BLaER1 treated with 17β-estradiol and CSF1 and Interleukin-3, amounts not matched to agents 10 nM and 100 nM (cell line): ENCODE data around the gene NRCAM.

Experiments
- H3K27ac ChIP-seq, 11 experiments: shearing (Covaris generic); formaldehyde crosslinking; 2 replicates each; pipeline ENCODE4 v1.8.1; 2022
- H3K27me3 ChIP-seq, 11 experiments: shearing (Covaris generic); formaldehyde crosslinking; 2 replicates each; pipeline ENCODE4 v1.8.1; 2022
- H3K36me3 ChIP-seq, 11 experiments: shearing (Covaris generic); formaldehyde crosslinking; 2 replicates each; pipeline ENCODE4 v1.8.1; 2022
- H3K4me1 ChIP-seq, 10 experiments: shearing (Covaris generic); formaldehyde crosslinking; 2 replicates each; pipeline ENCODE4 v1.8.1; 2022
- H3K4me2 ChIP-seq, 11 experiments: shearing (Covaris generic); formaldehyde crosslinking; 2 replicates each; pipeline ENCODE4 v1.8.1; 2022
- H3K4me3 ChIP-seq, 10 experiments: shearing (Covaris generic); formaldehyde crosslinking; 2 replicates each; pipeline ENCODE4 v1.8.1; 2022
- H3K9ac ChIP-seq, 11 experiments: shearing (Covaris generic); formaldehyde crosslinking; 2 replicates each; pipeline ENCODE4 v1.8.1; 2022
- H3K9me3 ChIP-seq, 11 experiments: shearing (Covaris generic); formaldehyde crosslinking; replicated peaks in 1 of 11; 2 replicates each; pipeline ENCODE4 v1.8.1; 2022
- H4K20me1 ChIP-seq, 11 experiments: shearing (Covaris generic); formaldehyde crosslinking; 2 replicates each; pipeline ENCODE4 v1.8.1; 2022
- Cebpa-rat ChIP-seq, 11 experiments: shearing (Covaris generic); IDR thresholded peaks; 2 replicates each; pipeline ENCODE4 v1.8.1; 2022

NRCAM gene

GRCh38 chr7:108205311-108205710, 250.9 kb downstream of the NRCAM start:
- Histone ChIP-seq H4K20me1 (no peaks in the 10 kb centered on the region), H3K4me3 (no peak overlapping the region), H3K9me3 (peaks cover 0 to 1% (median 0%) of the 10 kb centered on the region in 11 experiments; a peak in 1 of 22 replicates), H3K36me3 (no peaks in the 10 kb centered on the region), H3K27me3 (no peaks in the 10 kb centered on the region), H3K27ac (no peak overlapping the region), H3K4me2 (peak overlapping the region; percentile 13 to 57 (median 44); a peak in 20 of 22 replicates), H3K4me1 (peaks cover 20 to 39% (median 26%) of the 10 kb centered on the region in 10 experiments), H3K9ac (no peak overlapping the region)
- TF ChIP-seq Cebpa-rat (IDR thresholded peaks at IDR 0.05): no peak

DNA sequence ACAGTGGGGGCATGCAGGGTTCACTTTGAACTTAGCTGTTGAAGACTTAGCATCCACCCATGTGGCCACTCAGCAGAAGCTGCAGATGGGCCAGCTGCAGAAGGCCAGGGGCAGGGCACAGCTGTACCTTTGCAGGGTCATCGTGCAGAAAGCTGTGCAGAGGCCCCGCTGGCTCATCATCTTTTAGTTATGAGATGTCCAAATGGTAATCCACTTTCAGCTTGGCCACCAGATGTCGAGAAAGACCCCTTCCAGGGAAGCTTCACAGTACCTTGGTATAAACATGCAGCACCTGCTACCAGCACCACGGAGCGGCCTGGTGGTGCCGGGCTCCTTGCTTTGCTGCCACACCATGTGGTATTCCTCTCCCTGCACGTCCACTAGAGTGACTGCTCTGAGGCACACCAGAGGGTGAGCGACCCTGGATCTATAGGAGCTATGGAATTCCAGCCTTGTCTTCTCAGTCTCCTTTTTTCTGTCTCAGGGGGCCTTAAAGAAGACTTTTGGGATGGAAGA, 251.9 kb downstream of the NRCAM start:
- no peak overlapping the region for H3K9ac ChIP-seq
- peaks cover 20 to 39% (median 26%) of the 10 kb centered on the region in 10 experiments for H3K4me1 ChIP-seq
- H3K9me3 ChIP-seq: no peaks in the 10 kb centered on the region
- peak overlapping the region; percentile 35 to 71 (median 57); a peak in 18 of 22 replicates for H3K4me2 ChIP-seq
- no peak for TF ChIP-seq Cebpa-rat (IDR thresholded peaks at IDR 0.05)
- no peaks in the 10 kb centered on the region for H4K20me1 ChIP-seq
- H3K4me3 ChIP-seq: no peak overlapping the region
- H3K36me3 ChIP-seq: no peaks in the 10 kb centered on the region
- no peak overlapping the region for H3K27ac ChIP-seq
- no peaks in the 10 kb centered on the region for H3K27me3 ChIP-seq

DNA sequence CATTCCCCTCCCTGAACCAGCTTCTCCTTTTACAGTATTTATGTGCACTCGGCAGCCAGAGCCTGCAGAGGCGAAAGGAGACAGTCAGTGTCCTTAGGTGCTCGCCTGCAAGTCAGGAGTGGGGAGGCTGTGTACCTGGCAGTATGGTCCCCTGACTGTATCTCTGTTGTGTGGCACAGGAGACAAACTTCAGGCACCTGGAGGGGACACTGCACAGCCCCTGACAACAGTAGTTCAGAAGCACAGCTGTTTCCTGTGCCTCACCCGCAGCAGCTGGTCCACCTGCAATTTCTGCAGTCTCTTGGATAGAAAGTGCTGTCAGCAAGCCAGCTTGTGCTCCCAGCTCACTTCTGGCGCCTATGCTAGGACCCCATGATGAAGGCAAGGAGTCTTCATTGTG, 252.7 kb downstream of the NRCAM start:
- no peak for TF ChIP-seq Cebpa-rat (IDR thresholded peaks at IDR 0.05)
- peaks cover 20 to 39% (median 26%) of the 10 kb centered on the region in 10 experiments for H3K4me1 ChIP-seq
- H3K4me3 ChIP-seq: no peak overlapping the region
- H3K4me2 ChIP-seq: peak overlapping the region; percentile 35 to 71 (median 57)
- H4K20me1 ChIP-seq: no peaks in the 10 kb centered on the region
- H3K27ac ChIP-seq: no peak overlapping the region
- H3K9me3 ChIP-seq: no peaks in the 10 kb centered on the region
- no peaks in the 10 kb centered on the region for H3K36me3 ChIP-seq
- no peaks in the 10 kb centered on the region for H3K27me3 ChIP-seq
- H3K9ac ChIP-seq: no peak overlapping the region

DNA sequence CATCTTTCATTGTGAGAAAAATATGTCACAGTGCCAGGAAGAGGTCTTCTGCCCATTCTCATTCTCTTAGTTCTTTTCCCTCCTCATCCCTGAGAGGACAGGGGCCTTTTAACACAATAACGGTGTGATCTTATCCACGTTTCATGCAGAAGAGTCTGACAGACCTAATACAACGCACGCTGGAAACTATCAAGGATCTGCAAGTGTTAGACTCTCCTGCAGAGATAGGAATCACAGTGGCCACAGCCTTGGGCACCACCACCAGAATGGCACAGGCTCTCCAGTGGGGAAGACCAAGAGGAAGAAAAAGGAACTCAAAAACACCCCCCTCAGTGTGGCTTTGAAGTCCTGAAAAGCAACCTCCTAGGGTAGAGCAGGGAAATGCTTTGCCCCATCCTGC, 253.5 kb downstream of the NRCAM start:
- Histone ChIP-seq H3K27ac (no peak overlapping the region), H3K4me1 (peaks cover 20 to 39% (median 26%) of the 10 kb centered on the region in 10 experiments), H3K27me3 (no peaks in the 10 kb centered on the region), H3K4me2 (peak overlapping the region in 2 of 11 experiments; percentile 57 to 71; a peak in 3 of 22 replicates), H3K9ac (no peak overlapping the region), H3K36me3 (no peaks in the 10 kb centered on the region), H4K20me1 (no peaks in the 10 kb centered on the region), H3K4me3 (no peak overlapping the region), H3K9me3 (no peaks in the 10 kb centered on the region)
- TF ChIP-seq Cebpa-rat (IDR thresholded peaks at IDR 0.05): no peak

DNA sequence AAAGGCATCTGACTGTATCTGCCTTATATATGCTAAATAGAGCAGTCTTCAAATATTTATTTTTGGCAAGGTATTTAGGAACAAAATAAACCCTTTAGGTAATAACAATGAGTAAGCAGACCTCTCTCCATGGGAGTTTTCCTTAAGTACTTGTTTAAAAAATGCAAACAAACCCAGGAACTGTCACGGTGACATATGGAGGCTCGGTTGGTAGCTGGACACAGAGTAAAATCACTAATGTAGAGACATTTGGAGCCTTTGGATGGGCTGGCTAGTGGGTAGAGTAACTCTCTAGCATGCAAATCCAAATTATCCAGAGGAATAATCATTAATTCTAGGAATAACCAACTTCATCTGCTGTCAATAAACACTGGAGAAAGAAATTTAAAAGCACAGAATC, 254.5 kb downstream of the NRCAM start:
- H3K27ac ChIP-seq: no peak overlapping the region
- no peak for TF ChIP-seq Cebpa-rat (IDR thresholded peaks at IDR 0.05)
- peaks cover 20 to 39% (median 26%) of the 10 kb centered on the region in 10 experiments for H3K4me1 ChIP-seq
- no peak overlapping the region for H3K4me2 ChIP-seq
- no peak overlapping the region for H3K9ac ChIP-seq
- no peak overlapping the region for H3K4me3 ChIP-seq
- no peaks in the 10 kb centered on the region for H3K27me3 ChIP-seq
- no peaks in the 10 kb centered on the region for H3K36me3 ChIP-seq
- no peaks in the 10 kb centered on the region for H4K20me1 ChIP-seq
- H3K9me3 ChIP-seq: no peaks in the 10 kb centered on the region

DNA sequence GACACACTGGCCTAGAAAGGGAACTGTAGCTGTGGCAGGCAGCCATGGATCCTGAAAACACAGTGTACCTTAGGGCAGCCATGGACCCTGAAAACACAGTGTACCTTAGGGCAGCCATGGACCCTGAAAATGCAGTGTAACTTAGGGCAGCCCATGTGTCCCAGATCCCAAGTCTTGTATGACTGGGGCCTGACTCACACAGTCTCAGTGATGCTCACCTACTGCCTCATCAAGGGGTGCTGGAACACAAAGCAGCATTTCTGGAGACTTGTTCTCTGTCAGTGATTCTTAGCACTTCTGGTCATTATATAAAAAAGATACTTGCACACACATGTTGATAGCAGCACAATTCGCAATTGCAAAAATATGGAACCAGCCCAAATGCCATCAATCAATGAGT, 255.9 kb downstream of the NRCAM start:
- Histone ChIP-seq H3K9me3 (no peaks in the 10 kb centered on the region; a peak in 1 of 22 replicates), H3K4me2 (no peak overlapping the region), H3K9ac (no peak overlapping the region), H3K4me3 (no peak overlapping the region), H3K4me1 (peaks cover 20 to 37% (median 23%) of the 10 kb centered on the region in 10 experiments), H3K36me3 (no peaks in the 10 kb centered on the region), H4K20me1 (no peaks in the 10 kb centered on the region), H3K27me3 (no peaks in the 10 kb centered on the region), H3K27ac (no peak overlapping the region)
- TF ChIP-seq Cebpa-rat (IDR thresholded peaks at IDR 0.05): no peak

DNA sequence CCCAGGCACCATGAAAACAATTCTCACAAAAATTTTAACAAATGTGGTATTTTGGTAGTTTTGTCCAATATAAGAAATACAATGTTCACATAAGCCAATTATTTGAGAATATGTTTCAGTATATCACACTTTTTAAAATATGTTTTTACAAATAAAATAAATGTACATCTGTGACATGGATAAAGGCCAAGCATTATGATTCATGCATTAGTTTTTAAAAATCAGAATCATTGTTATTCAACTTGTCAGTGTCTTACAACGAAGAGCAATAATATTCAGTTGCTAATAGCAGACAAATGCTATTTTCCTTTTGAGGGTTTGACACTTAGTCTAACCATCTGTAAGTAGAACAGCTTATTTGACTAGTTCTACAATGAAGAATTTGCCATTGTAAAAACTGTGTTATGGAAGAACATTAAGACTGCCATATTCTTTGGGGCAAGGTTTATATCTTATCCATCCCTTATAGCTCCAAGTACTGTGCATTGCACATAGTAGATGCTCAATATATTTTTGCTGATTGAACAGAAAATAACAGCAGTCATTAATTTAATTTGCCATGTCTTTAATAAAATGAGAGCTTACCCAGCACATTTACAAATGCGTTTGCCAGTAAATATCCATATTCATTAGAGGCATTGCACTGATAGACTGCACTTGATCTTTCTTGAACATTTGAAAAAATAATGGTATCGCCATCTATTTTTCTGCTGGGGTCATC, 258.7 kb downstream of the NRCAM start:
- no peak overlapping the region for H3K27ac ChIP-seq
- no peaks in the 10 kb centered on the region for H3K27me3 ChIP-seq
- H3K4me3 ChIP-seq: no peak overlapping the region

GRCh38 chr7:108196004-108196403, 260.2 kb downstream of the NRCAM start:
- no peaks in the 10 kb centered on the region for H4K20me1 ChIP-seq
- TF ChIP-seq Cebpa-rat (IDR thresholded peaks at IDR 0.05): no peak
- no peaks in the 10 kb centered on the region for H3K36me3 ChIP-seq
- H3K27ac ChIP-seq: no peak overlapping the region
- no peak overlapping the region for H3K4me3 ChIP-seq
- H3K4me1 ChIP-seq: peaks cover 0 to 10% (median 6%) of the 10 kb centered on the region in 10 experiments; a peak in 13 of 20 replicates
- no peaks in the 10 kb centered on the region for H3K27me3 ChIP-seq
- peaks cover 0 to 10% (median 0%) of the 10 kb centered on the region in 11 experiments; a peak in 5 of 22 replicates for H3K9me3 ChIP-seq
- peak overlapping the region in 10 of 11 experiments; percentile 0 to 55 (median 30); a peak in 11 of 22 replicates for H3K4me2 ChIP-seq
- H3K9ac ChIP-seq: no peak overlapping the region

More for the DNA sequence above, 258.7 kb downstream of the NRCAM start:
- no peaks in the 10 kb centered on the region for H3K36me3 ChIP-seq
- H3K9me3 ChIP-seq: no peaks in the 10 kb centered on the region; a peak in 2 of 22 replicates
- no peaks in the 10 kb centered on the region for H4K20me1 ChIP-seq
- H3K9ac ChIP-seq: no peak overlapping the region
- peaks cover 0 to 10% (median 6%) of the 10 kb centered on the region in 10 experiments; a peak in 13 of 20 replicates for H3K4me1 ChIP-seq
- no peak for TF ChIP-seq Cebpa-rat (IDR thresholded peaks at IDR 0.05)
- H3K4me2 ChIP-seq: no peak overlapping the region

DNA sequence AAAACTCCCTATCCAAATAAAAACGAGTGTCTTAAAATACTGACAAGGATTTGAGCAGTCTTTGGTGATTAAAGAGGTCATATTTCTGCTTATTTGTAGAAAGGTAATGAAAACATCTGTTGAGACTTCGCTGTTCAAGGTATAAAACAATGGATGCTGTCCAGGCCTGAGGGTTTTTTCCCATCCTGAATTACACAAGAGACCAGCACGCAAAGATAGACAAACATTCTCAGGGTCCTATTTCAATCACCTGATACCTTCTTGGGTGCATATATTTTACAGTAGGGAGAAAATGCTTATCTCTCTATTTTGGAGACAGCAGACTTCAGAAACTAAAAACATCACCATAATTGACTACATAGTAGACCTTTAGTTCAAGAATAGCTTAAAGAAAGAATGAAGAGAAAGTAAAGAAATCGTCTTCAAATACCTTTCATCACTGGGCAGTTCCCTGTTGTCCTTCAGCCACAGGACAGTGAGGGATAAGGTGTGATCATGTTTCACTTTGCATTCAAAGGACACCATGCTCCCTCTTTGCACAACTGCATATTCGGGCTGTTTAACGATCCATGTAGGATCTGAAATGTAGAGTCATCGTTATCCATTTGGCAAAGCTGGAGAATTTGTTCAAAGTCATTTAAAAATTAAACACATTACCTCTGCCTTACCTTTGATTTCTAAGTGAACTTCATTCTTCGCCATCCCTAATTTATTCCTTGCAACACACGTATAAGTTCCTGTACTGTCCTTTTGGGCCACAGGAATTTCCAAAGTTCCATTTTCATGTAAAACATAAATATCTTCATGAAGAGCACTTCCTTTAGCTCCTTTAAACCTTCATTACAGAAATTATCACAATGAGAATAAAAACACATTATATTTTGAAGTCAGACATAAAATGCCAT, 262.4 kb downstream of the NRCAM start:
- Histone ChIP-seq H3K4me2 (no peak overlapping the region), H3K4me3 (no peak overlapping the region), H3K9ac (no peak overlapping the region), H3K4me1 (peaks cover 5 to 23% (median 20%) of the 10 kb centered on the region in 10 experiments; a peak in 18 of 20 replicates), H3K27ac (no peak overlapping the region), H3K36me3 (no peaks in the 10 kb centered on the region), H3K27me3 (no peaks in the 10 kb centered on the region), H3K9me3 (peaks cover 0 to 10% (median 0%) of the 10 kb centered on the region in 11 experiments; a peak in 5 of 22 replicates), H4K20me1 (no peaks in the 10 kb centered on the region)
- no peak for TF ChIP-seq Cebpa-rat (IDR thresholded peaks at IDR 0.05)
